CD4-positive, alpha-beta T cell (primary cell): ENCODE results near the gene PRTG. TPM values are rescaled to one million over a fixed set of nuclear protein-coding genes. Genes with fewer than 3 reads are reported as not detected.

Source experiments
- ATAC-seq: fragments of 200-7000 bp; cut with Tn5 transposase; one replicate; pipeline ENCODE4 v1.10.0; 2022; ENCODE audit warnings: mild to moderate bottlenecking; ENCODE audit not compliant: poor library complexity
- CTCF ChIA-PET: fragments of 350-600 bp; sonication (Branson Sonifier 250); formaldehyde crosslinking; loops from one replicate; lab custom pipeline; 2021; ENCODE audit warnings: antibody characterized with exemption, inconsistent platforms; lab: Charles Lee
- POLR2A ChIA-PET: fragments of 350-600 bp; sonication (Branson Sonifier 250); formaldehyde crosslinking; loops from one replicate; lab custom pipeline; 2021; ENCODE audit warnings: antibody characterized with exemption, inconsistent platforms; lab: Charles Lee
- DNase-seq, 14 experiments: peaks; one replicate each; pipeline ENCODE4 v3.0.0-alpha.2; 2013 to 2020; ENCODE audit warnings: mixed read lengths in 2 of 14
- H3K27ac ChIP-seq, 2 donors: one replicate each; pipeline versions ENCODE4 v1.5.1 to v1.7.0; 2013; ENCODE audit warnings: low read length in 2 of 2, low read depth in 1 of 2, mild to moderate bottlenecking in 1 of 2
- H3K27me3 ChIP-seq, 2 experiments: 1 replicate in 1 of 2; 2 replicates in 1 of 2; pipeline versions ENCODE4 v1.6.1 to v1.7.0; 2013; ENCODE audit warnings: low read length in 2 of 2, control low read depth in 1 of 2, mild to moderate bottlenecking in 1 of 2, moderate library complexity in 1 of 2; ENCODE audit not compliant: insufficient read depth in 2 of 2, control insufficient read depth in 1 of 2
- H3K36me3 ChIP-seq: one replicate; pipeline ENCODE4 v1.6.1; 2013; ENCODE audit warnings: low read length, control low read depth; ENCODE audit not compliant: insufficient read depth
- H3K4me1 ChIP-seq: one replicate; pipeline ENCODE4 v1.6.1; 2013; ENCODE audit warnings: low read length, control low read depth; ENCODE audit not compliant: insufficient read depth
- H3K4me3 ChIP-seq: one replicate; pipeline ENCODE4 v1.5.1; 2013; ENCODE audit warnings: mild to moderate bottlenecking, low read length, moderate library complexity
- H3K9me3 ChIP-seq, 2 experiments: 1 replicate in 1 of 2; 2 replicates in 1 of 2; pipeline versions ENCODE4 v1.6.1 to v1.7.0; 2013; ENCODE audit warnings: low read length in 2 of 2, mild to moderate bottlenecking in 2 of 2, control low read depth in 1 of 2, moderate library complexity in 1 of 2; ENCODE audit not compliant: control insufficient read depth in 1 of 2, insufficient read depth in 1 of 2
- H3K27ac Mint-ChIP-seq: one replicate; pipeline ENCODE4 v1.8.0; 2020; ENCODE audit warnings: mixed read lengths
- H3K27me3 Mint-ChIP-seq: one replicate; pipeline ENCODE4 v1.8.0; 2021; ENCODE audit warnings: mixed read lengths
- H3K36me3 Mint-ChIP-seq: one replicate; pipeline ENCODE4 v1.8.0; 2021; ENCODE audit warnings: low read depth, mixed read lengths
- H3K4me1 Mint-ChIP-seq: one replicate; pipeline ENCODE4 v1.8.0; 2021; ENCODE audit warnings: low read depth, mixed read lengths
- H3K4me3 Mint-ChIP-seq: one replicate; pipeline ENCODE4 v1.8.0; 2020; ENCODE audit warnings: mild to moderate bottlenecking, mixed read lengths
- H3K9me3 Mint-ChIP-seq: one replicate; pipeline ENCODE4 v1.8.0; 2020; ENCODE audit warnings: mixed read lengths
- CTCF ChIP-seq: fragments of 200-600 bp; IDR thresholded peaks from one replicate; pipeline ENCODE4 v1.8.0; 2022; ENCODE audit warnings: antibody characterized with exemption, mild to moderate bottlenecking
- intact Hi-C, 2 experiments: fragments of 100-400 bp; cut with DNase I in 1 of 2; cut with micrococcal nuclease in 1 of 2; formaldehyde crosslinking; loops; one replicate each; pipeline versions ENCODE4 v1.15.1 to v1.9.0; 2023 to 2025; cut with DNase I, micrococcal nuclease
- total RNA-seq, 174 experiments: library from RNA in 2 of 174; stranded (reverse) in 2 of 174; gene quantifications; one replicate each; pipeline ENCODE4 v1.2.3 and lab custom pipeline; 2021 to 2026

The PRTG gene
- total RNA-seq, 2 experiments from 2014 or later, result not detected

DNA sequence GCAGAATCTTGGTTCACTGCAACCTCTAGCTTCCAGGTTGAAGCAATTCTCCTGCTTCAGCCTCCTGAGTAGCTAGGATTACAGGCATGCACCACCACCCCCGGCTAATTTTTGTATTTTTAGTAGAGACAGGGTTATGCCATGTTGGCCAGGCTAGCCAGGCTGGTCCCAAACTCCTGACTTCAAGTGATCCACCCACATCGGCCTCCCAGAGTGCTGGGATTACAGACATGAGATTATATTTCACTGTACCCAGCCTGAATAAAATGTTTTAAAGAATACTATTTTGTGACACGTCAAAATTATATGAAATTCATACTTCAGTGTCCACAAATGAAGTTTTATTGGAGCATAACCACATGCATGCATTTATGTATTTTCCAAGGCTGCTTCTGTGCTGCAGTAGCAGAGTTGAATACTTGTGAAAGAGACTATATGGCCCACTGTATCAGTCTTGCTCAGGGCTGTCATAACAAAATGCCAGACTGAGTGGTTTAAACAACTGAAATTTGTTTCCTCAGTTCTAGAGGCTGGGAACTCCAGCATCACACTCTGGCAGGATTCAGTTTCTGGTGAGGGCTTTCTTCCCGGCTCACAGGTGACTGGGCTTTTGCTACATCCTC, 77.2 kb downstream of the PRTG start:
- H3K27me3 Mint-ChIP-seq, result no peaks in the 10 kb centered on the region
- Histone ChIP-seq H3K9me3 (no peaks in the 10 kb centered on the region), H3K27me3 (no peaks in the 10 kb centered on the region), H3K4me3 (no peak overlapping the region), H3K36me3 (no peaks in the 10 kb centered on the region), H3K4me1 (no peaks in the 10 kb centered on the region), H3K27ac (no peak overlapping the region)
- POLR2A ChIA-PET, result interaction anchor here (0.6 kb wide), 1 partner anchor 28 kb away, joined by 3 read pairs; no protein-coding TSS in a partner anchor
- TF ChIP-seq CTCF, result no peak
- no peak for DNase-seq
- CTCF ChIA-PET, result no interaction called here
- H3K9me3 Mint-ChIP-seq, result no peaks in the 10 kb centered on the region
- no peak overlapping the region for H3K27ac Mint-ChIP-seq
- H3K4me3 Mint-ChIP-seq, result no peak overlapping the region
- H3K36me3 Mint-ChIP-seq, result no peaks in the 10 kb centered on the region
- no peak for ATAC-seq
- intact Hi-C loops, result no loop called here
- no peaks in the 10 kb centered on the region for H3K4me1 Mint-ChIP-seq

DNA sequence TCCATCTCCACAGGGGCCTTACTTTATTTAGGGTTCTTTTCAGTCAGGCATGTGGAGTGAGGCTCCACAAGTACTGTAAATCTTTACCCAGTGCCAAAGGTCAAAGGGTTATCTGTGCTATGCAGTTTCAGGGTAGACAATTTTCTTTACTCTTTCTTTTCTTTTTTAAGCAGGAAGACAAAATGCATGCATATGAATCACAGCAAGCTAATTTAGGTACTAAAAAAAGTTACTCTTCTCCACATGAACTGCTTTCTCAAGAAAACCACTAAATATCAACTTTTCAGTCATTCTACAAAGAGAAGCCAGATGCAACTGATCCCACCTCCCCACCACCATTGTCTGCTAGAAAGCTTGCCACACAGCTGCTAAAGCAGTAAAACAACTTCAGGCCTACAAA, 81.5 kb downstream of the PRTG start:
- no peaks in the 10 kb centered on the region for H3K36me3 ChIP-seq
- H3K4me3 ChIP-seq, result no peak overlapping the region
- CTCF ChIA-PET, result no interaction called here
- no peaks in the 10 kb centered on the region for H3K27me3 ChIP-seq
- H3K4me3 Mint-ChIP-seq, result no peak overlapping the region
- POLR2A ChIA-PET, result no interaction called here
- no peaks in the 10 kb centered on the region for H3K27me3 Mint-ChIP-seq
- no peaks in the 10 kb centered on the region for H3K9me3 ChIP-seq
- no peaks in the 10 kb centered on the region for H3K4me1 ChIP-seq
- H3K27ac Mint-ChIP-seq, result no peak overlapping the region
- no peaks in the 10 kb centered on the region for H3K4me1 Mint-ChIP-seq
- no peak for TF ChIP-seq CTCF
- no peaks in the 10 kb centered on the region for H3K9me3 Mint-ChIP-seq
- intact Hi-C loops, result no loop called here
- DNase-seq (no peak), ATAC-seq (no peak)
- H3K36me3 Mint-ChIP-seq, result no peaks in the 10 kb centered on the region
- H3K27ac ChIP-seq, result no peak overlapping the region

DNA sequence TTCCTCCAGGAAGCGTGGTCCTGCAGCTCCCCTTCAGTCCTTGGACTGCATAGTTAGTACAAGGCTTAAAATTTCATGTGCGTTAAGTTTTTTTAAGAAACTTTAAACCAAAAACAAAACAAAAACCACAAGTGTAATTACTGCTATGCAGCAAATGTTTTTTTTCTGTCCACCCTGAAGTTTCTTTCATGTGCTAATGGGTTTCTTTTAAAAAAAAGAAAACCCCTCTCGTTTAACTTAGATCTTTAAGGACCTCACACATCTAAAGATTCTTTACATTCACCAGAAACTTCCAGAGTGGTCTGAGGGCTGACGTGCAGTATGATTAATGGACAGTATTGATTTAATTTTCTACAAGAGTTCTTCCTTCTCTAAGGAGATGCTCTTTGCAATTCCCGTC, 82.8 kb downstream of the PRTG start:
- no peaks in the 10 kb centered on the region for H3K27me3 Mint-ChIP-seq
- no peak for DNase-seq
- H3K4me3 ChIP-seq, result no peak overlapping the region
- no peaks in the 10 kb centered on the region for H3K9me3 Mint-ChIP-seq
- no peaks in the 10 kb centered on the region for H3K4me1 Mint-ChIP-seq
- TF ChIP-seq CTCF, result no peak
- ChIA-PET POLR2A (no interaction called here), CTCF (no interaction called here)
- no peak overlapping the region for H3K27ac Mint-ChIP-seq
- no peaks in the 10 kb centered on the region for H3K9me3 ChIP-seq
- H3K36me3 ChIP-seq, result no peaks in the 10 kb centered on the region
- intact Hi-C loops, result no loop called here
- no peaks in the 10 kb centered on the region for H3K4me1 ChIP-seq
- H3K36me3 Mint-ChIP-seq, result no peaks in the 10 kb centered on the region
- no peak for ATAC-seq
- H3K4me3 Mint-ChIP-seq, result no peak overlapping the region
- H3K27ac ChIP-seq, result no peak overlapping the region
- H3K27me3 ChIP-seq, result no peaks in the 10 kb centered on the region
